HEK293 (cell line): ENCODE measurements around the gene KLHL12.

Experiments
- CTCF ChIA-PET: fragments of 350-600 bp; formaldehyde crosslinking; extraction: SDS; loops from one replicate; lab custom pipeline; 2021; ENCODE audit warnings: antibody characterized with exemption; lab: Yijun Ruan, JAX
- POLR2A ChIA-PET: fragments of 300-600 bp; formaldehyde crosslinking; extraction: SDS; loops from one replicate; lab custom pipeline; 2020; ENCODE audit warnings: antibody characterized with exemption, inconsistent platforms; lab: Yijun Ruan, JAX
- H3K27ac ChIP-seq: fragments of 200-500 bp; sonication (Bioruptor generic); 2 replicates; pipeline ENCODE4 v1.5.1; 2014; ENCODE audit warnings: low read depth, low read length, control low read depth, inconsistent platforms; ENCODE audit errors: extremely low read depth
- H3K36me3 ChIP-seq, 2 experiments: fragments of 200-500 bp in 1 of 2; sonication (Bioruptor generic) in 1 of 2; 1 replicate in 1 of 2; 2 replicates in 1 of 2; pipeline ENCODE4 v1.5.1; 2014 to 2017; ENCODE audit warnings: inconsistent platforms in 2 of 2, low read length in 2 of 2; ENCODE audit not compliant: control insufficient read depth in 2 of 2, insufficient read depth in 1 of 2
- H3K4me1 ChIP-seq: fragments of 200-500 bp; sonication (Bioruptor generic); 2 replicates; pipeline ENCODE4 v1.5.1; 2014; ENCODE audit warnings: mild to moderate bottlenecking, low read length, inconsistent platforms; ENCODE audit not compliant: control insufficient read depth, insufficient read depth
- H3K4me3 ChIP-seq: 2 replicates; pipeline ENCODE4 v1.5.1; 2011; ENCODE audit warnings: low read depth, mild to moderate bottlenecking, control low read depth, low read length, moderate library complexity
- H3K9me3 ChIP-seq: fragments of 200-500 bp; sonication (Bioruptor generic); 2 replicates; pipeline ENCODE4 v1.5.1; 2014; ENCODE audit warnings: low read depth, low read length, inconsistent platforms; ENCODE audit not compliant: control insufficient read depth, insufficient read depth
- ATF2 ChIP-seq: fragments of 450-650 bp; formaldehyde crosslinking; IDR thresholded peaks from 2 replicates; pipeline ENCODE4 v1.5.1; 2016; ENCODE audit warnings: missing biosample characterization, missing genetic modification characterization, low read depth
- EGR2 ChIP-seq: fragments of 450-650 bp; formaldehyde crosslinking; IDR thresholded peaks from 2 replicates; pipeline ENCODE4 v1.5.1; 2016; ENCODE audit warnings: low read depth, missing biosample characterization, missing genetic modification characterization
- PBX3 ChIP-seq: sonication (generic); formaldehyde crosslinking; IDR thresholded peaks from 2 replicates; pipeline ENCODE4 v1.8.1; 2022; ENCODE audit warnings: mild to moderate bottlenecking, moderate library complexity, missing genetic modification reagents
- RBAK ChIP-seq: fragments of 450-650 bp; formaldehyde crosslinking; IDR thresholded peaks from 2 replicates; pipeline ENCODE4 v1.5.1; 2016; ENCODE audit warnings: missing biosample characterization, missing genetic modification characterization
- SCRT2 ChIP-seq: fragments of 450-650 bp; formaldehyde crosslinking; IDR thresholded peaks from 2 replicates; pipeline ENCODE4 v1.5.1; 2016; ENCODE audit warnings: missing biosample characterization, missing genetic modification characterization
- SP2 ChIP-seq: fragments of 450-650 bp; formaldehyde crosslinking; IDR thresholded peaks from 2 replicates; pipeline ENCODE4 v1.5.1; 2016; ENCODE audit warnings: missing biosample characterization, missing genetic modification characterization
- SP3 ChIP-seq: fragments of 450-650 bp; formaldehyde crosslinking; IDR thresholded peaks from 2 replicates; pipeline ENCODE4 v1.5.1; 2016; ENCODE audit warnings: missing biosample characterization, missing genetic modification characterization
- TSHZ1 ChIP-seq: fragments of 450-650 bp; formaldehyde crosslinking; IDR thresholded peaks from 2 replicates; pipeline ENCODE4 v1.5.1; 2016; ENCODE audit warnings: missing biosample characterization, missing genetic modification characterization, borderline replicate concordance
- ZBTB44 ChIP-seq: fragments of 450-650 bp; IDR thresholded peaks from 2 replicates; pipeline ENCODE4 v1.5.1; 2018; ENCODE audit warnings: missing biosample characterization, mild to moderate bottlenecking, missing genetic modification characterization
- ZBTB48 ChIP-seq: fragments of 450-650 bp; formaldehyde crosslinking; IDR thresholded peaks from 2 replicates; pipeline ENCODE4 v1.5.1; 2016; ENCODE audit warnings: missing biosample characterization, missing genetic modification characterization
- ZFHX2 ChIP-seq: fragments of 450-650 bp; formaldehyde crosslinking; conservative IDR thresholded peaks from 2 replicates; pipeline ENCODE4 v1.5.1; 2016; ENCODE audit warnings: missing biosample characterization, missing genetic modification characterization
- ZNF121 ChIP-seq: fragments of 450-650 bp; formaldehyde crosslinking; IDR thresholded peaks from 2 replicates; pipeline ENCODE4 v1.5.1; 2016; ENCODE audit warnings: missing biosample characterization, missing genetic modification characterization
- ZNF132 ChIP-seq: fragments of 450-650 bp; formaldehyde crosslinking; IDR thresholded peaks from 2 replicates; pipeline ENCODE4 v1.5.1; 2017; ENCODE audit warnings: missing biosample characterization, missing genetic modification characterization, borderline replicate concordance
- ZNF157 ChIP-seq: fragments of 450-650 bp; formaldehyde crosslinking; IDR thresholded peaks from 2 replicates; pipeline ENCODE4 v1.5.1; 2016; ENCODE audit warnings: missing biosample characterization, missing genetic modification characterization
- ZNF184 ChIP-seq: fragments of 450-650 bp; IDR thresholded peaks from 2 replicates; pipeline ENCODE4 v1.5.1; 2018; ENCODE audit warnings: missing biosample characterization, mild to moderate bottlenecking, missing genetic modification characterization
- ZNF2 ChIP-seq: fragments of 450-650 bp; formaldehyde crosslinking; IDR thresholded peaks from 2 replicates; pipeline ENCODE4 v1.5.1; 2016; ENCODE audit warnings: missing biosample characterization, missing genetic modification characterization
- ZNF239 ChIP-seq: fragments of 450-650 bp; formaldehyde crosslinking; IDR thresholded peaks from 2 replicates; pipeline ENCODE4 v1.5.1; 2016; ENCODE audit warnings: missing biosample characterization, missing genetic modification characterization
- ZNF266 ChIP-seq: fragments of 450-650 bp; formaldehyde crosslinking; IDR thresholded peaks from 2 replicates; pipeline ENCODE4 v1.5.1; 2016; ENCODE audit warnings: missing biosample characterization, missing genetic modification characterization, low read depth
- ZNF302 ChIP-seq: fragments of 450-650 bp; formaldehyde crosslinking; IDR thresholded peaks from 2 replicates; pipeline ENCODE4 v1.5.1; 2016; ENCODE audit warnings: missing biosample characterization, missing genetic modification characterization, low read depth
- ZNF335 ChIP-seq: fragments of 450-650 bp; formaldehyde crosslinking; conservative IDR thresholded peaks from 2 replicates; pipeline ENCODE4 v1.5.1; 2016; ENCODE audit warnings: missing biosample characterization, missing genetic modification characterization
- ZNF341 ChIP-seq: fragments of 450-650 bp; formaldehyde crosslinking; IDR thresholded peaks from 2 replicates; pipeline ENCODE4; 2016; ENCODE audit warnings: low read depth, missing biosample characterization, missing genetic modification characterization
- ZNF37A ChIP-seq: fragments of 450-650 bp; IDR thresholded peaks from 2 replicates; pipeline ENCODE4 v1.5.1; 2018; ENCODE audit warnings: missing biosample characterization, missing genetic modification characterization
- ZNF394 ChIP-seq: fragments of 450-650 bp; formaldehyde crosslinking; IDR thresholded peaks from 2 replicates; pipeline ENCODE4 v1.5.1; 2016; ENCODE audit warnings: missing biosample characterization, missing genetic modification characterization, mild to moderate bottlenecking, moderate library complexity, borderline replicate concordance
- ZNF530 ChIP-seq: fragments of 450-650 bp; formaldehyde crosslinking; IDR thresholded peaks from 2 replicates; pipeline ENCODE4 v1.5.1; 2016; ENCODE audit warnings: low read depth, missing biosample characterization, missing genetic modification characterization
- ZNF549 ChIP-seq: fragments of 450-650 bp; IDR thresholded peaks from 2 replicates; pipeline ENCODE4 v1.5.1; 2018; ENCODE audit warnings: missing biosample characterization, missing genetic modification characterization, mild to moderate bottlenecking, inconsistent platforms, moderate library complexity
- ZNF560 ChIP-seq: fragments of 450-650 bp; formaldehyde crosslinking; IDR thresholded peaks from 2 replicates; pipeline ENCODE4 v1.5.1; 2017; ENCODE audit warnings: missing biosample characterization, missing genetic modification characterization, borderline replicate concordance
- ZNF677 ChIP-seq: fragments of 450-650 bp; IDR thresholded peaks from 2 replicates; pipeline ENCODE4 v1.5.0; 2018; ENCODE audit warnings: missing biosample characterization, mild to moderate bottlenecking, missing genetic modification characterization, moderate library complexity
- ZNF776 ChIP-seq: fragments of 450-650 bp; formaldehyde crosslinking; IDR thresholded peaks from 2 replicates; pipeline ENCODE4 v1.5.0; 2017; ENCODE audit warnings: missing biosample characterization, missing genetic modification characterization, borderline replicate concordance
- ZXDB ChIP-seq: fragments of 450-650 bp; formaldehyde crosslinking; IDR thresholded peaks from 2 replicates; pipeline ENCODE4 v1.5.1; 2016; ENCODE audit warnings: missing biosample characterization, missing genetic modification characterization

KLHL12 gene

GRCh38 chr1:202967684-202968281, 40.7 kb upstream of the KLHL12 start (continued):
- no peak for TF ChIP-seq SP2 (tag by site-specific recombination)
- TF ChIP-seq ZNF335, result peak; percentile 53
- TF ChIP-seq ZNF157 (tag by site-specific recombination), result no peak
- no peak for TF ChIP-seq ZNF302 (tag by site-specific recombination)
- no peak for TF ChIP-seq ZNF37A (tag by site-specific recombination)
- no peak for TF ChIP-seq ZNF549 (tag by site-specific recombination)
- TF ChIP-seq ZNF677, result no peak
- TF ChIP-seq ZNF530 (tag by site-specific recombination), result no peak
- peak; percentile 60 for TF ChIP-seq ZNF341 (tag by site-specific recombination)
- TF ChIP-seq SP3 (tag by site-specific recombination), result no peak; the same call in 1 of the 2 replicates
- TF ChIP-seq ZNF184 (tag by site-specific recombination), result no peak
- no peak for TF ChIP-seq ZXDB
- no peak for TF ChIP-seq ZNF560 (tag by site-specific recombination)
- 0 out of 2 replicates have a peak, but pooled peaks have one; percentile 4 for TF ChIP-seq ZNF394
- no peak for TF ChIP-seq ZBTB48
- TF ChIP-seq ZNF121 (tag by site-specific recombination), result no peak
- no peak for TF ChIP-seq SCRT2 (tag by site-specific recombination)
- TF ChIP-seq PBX3 (CRISPR knock-in tag), result no peak
- TF ChIP-seq ATF2 (tag by site-specific recombination), result no peak
- TF ChIP-seq ZBTB44 (tag by site-specific recombination), result no peak
- no peak for TF ChIP-seq ZNF132 (tag by site-specific recombination)
- TF ChIP-seq ZNF239 (tag by site-specific recombination), result no peak

- H3K36me3 ChIP-seq, result peaks cover 0 to 45% of the 10 kb centered on the region in 2 experiments; a peak in 1 of 3 replicates
- ChIA-PET CTCF (interaction anchor here (0.6 to 1.0 kb wide), 3 partner anchors 31 to 63 kb away, joined by 3 to 4 read pairs (median 4); no protein-coding TSS in a partner anchor), POLR2A (no interaction called here)
- no peak overlapping the region; the same call in 1 of the 2 replicates for H3K27ac ChIP-seq
- peak overlapping the region; percentile 70 for H3K4me3 ChIP-seq
- no peaks in the 10 kb centered on the region for H3K9me3 ChIP-seq
- 0 out of 2 replicates have a peak, but pooled peaks cover 2% of the 10 kb centered on the region for H3K4me1 ChIP-seq
- TF ChIP-seq RBAK (tag by site-specific recombination) (no peak), ZNF776 (tag by site-specific recombination) (no peak), TSHZ1 (no peak), ZNF132 (tag by site-specific recombination) (no peak), ZFHX2 (tag by site-specific recombination) (peak; percentile 43), ZNF2 (tag by site-specific recombination) (no peak), ZNF394 (no peak), ZNF266 (tag by site-specific recombination) (no peak), EGR2 (tag by site-specific recombination) (0 out of 2 replicates have a peak, but pooled peaks have one; percentile 14)
These were observed 39.2 kb upstream of the KLHL12 start for GRCh38 chr1:202966006-202966898.
